ENCODE measurements around the gene NOL11. TPM values are rescaled to one million over a fixed set of nuclear protein-coding genes. Genes with fewer than 3 reads are reported as not detected.

Gene NOL11
- total RNA-seq, 2 donors from 2014 or later = 25.0 to 33.8 TPM

DNA sequence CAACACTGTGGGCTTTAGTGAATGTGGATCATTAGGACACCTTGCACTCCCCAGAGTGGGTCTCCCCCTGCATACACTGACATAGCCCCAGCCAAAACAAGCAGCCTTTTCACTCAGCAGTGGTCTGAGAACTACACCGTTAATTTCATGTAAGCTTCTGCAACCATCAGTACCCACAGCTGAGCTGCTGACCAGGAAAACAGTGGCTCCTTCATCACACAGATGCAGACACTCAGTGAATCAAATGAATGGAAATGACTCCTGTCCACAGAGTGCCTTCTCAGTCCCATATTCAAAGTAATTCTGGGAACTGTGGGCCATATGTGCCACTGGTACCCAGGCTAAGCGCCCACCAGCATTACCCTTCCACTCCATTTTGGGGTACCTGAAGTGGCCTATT, 39.3 kb upstream of the NOL11 start:
- no peaks in the 10 kb centered on the region for H3K27me3 ChIP-seq (replicated peaks; ENCODE audit: insufficient read depth)
- no peak overlapping the region for H3K27ac ChIP-seq
- 74% methylated on average over 2 of the region's 2 CpGs for WGBS
- intact Hi-C loops (cut with DNase I) = loop anchor here (5.0 kb wide), 1 partner anchor 36 kb away; no protein-coding TSS in a partner anchor
- DNase-seq (ENCODE audit: low spot score) = no peak
- H3K36me3 ChIP-seq = no peaks in the 10 kb centered on the region
- H3K4me3 ChIP-seq = no peak overlapping the region
- no peak for TF ChIP-seq POLR2AphosphoS5 (IDR thresholded peaks at IDR 0.05)
- TF ChIP-seq, protein P1, sequence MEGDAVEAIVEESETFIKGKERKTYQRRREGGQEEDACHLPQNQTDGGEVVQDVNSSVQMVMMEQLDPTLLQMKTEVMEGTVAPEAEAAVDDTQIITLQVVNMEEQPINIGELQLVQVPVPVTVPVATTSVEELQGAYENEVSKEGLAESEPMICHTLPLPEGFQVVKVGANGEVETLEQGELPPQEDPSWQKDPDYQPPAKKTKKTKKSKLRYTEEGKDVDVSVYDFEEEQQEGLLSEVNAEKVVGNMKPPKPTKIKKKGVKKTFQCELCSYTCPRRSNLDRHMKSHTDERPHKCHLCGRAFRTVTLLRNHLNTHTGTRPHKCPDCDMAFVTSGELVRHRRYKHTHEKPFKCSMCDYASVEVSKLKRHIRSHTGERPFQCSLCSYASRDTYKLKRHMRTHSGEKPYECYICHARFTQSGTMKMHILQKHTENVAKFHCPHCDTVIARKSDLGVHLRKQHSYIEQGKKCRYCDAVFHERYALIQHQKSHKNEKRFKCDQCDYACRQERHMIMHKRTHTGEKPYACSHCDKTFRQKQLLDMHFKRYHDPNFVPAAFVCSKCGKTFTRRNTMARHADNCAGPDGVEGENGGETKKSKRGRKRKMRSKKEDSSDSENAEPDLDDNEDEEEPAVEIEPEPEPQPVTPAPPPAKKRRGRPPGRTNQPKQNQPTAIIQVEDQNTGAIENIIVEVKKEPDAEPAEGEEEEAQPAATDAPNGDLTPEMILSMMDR (IDR thresholded peaks at IDR 0.05) = no peak
- TF ChIP-seq POLR2A (IDR thresholded peaks at IDR 0.05) = no peak
- no peaks in the 10 kb centered on the region for H3K9me3 ChIP-seq
- H3K4me1 ChIP-seq (replicated peaks) = no peaks in the 10 kb centered on the region

DNA sequence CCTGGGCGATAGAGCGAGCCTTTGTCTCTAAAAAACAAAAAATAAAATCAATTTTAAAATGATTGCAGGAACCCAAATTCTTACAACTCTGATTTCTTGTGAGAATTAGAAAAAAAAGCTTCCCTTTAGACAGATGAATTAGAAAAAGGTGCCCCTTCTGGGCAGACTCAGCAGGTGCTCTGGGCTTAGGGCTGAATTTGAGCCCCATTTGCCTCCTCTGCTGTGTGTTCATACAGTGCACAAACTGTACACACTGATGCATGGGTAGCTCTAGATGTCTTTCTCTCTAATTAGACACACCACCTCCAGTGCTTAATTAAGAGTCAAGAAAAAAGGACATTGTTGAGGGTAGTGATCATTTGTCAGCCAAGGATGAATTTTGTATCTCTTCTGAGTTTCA, 38.5 kb upstream of the NOL11 start:
- H3K4me3 ChIP-seq = no peak overlapping the region
- H3K36me3 ChIP-seq = no peaks in the 10 kb centered on the region
- TF ChIP-seq POLR2AphosphoS5 (IDR thresholded peaks at IDR 0.05) (no peak), POLR2A (IDR thresholded peaks at IDR 0.05) (no peak)
- TF ChIP-seq, protein P1 (IDR thresholded peaks at IDR 0.05) = no peak
- intact Hi-C loops (cut with DNase I) = loop anchor here (5.0 kb wide), 1 partner anchor 37 kb away; no protein-coding TSS in a partner anchor
- DNase-seq (ENCODE audit: low spot score) = no peak
- no peaks in the 10 kb centered on the region for H3K27me3 ChIP-seq (replicated peaks; ENCODE audit: insufficient read depth)
- WGBS = 99% methylated on average over 2 of the region's 2 CpGs
- no peaks in the 10 kb centered on the region for H3K9me3 ChIP-seq
- H3K27ac ChIP-seq = no peak overlapping the region
- H3K4me1 ChIP-seq (replicated peaks) = no peaks in the 10 kb centered on the region

DNA sequence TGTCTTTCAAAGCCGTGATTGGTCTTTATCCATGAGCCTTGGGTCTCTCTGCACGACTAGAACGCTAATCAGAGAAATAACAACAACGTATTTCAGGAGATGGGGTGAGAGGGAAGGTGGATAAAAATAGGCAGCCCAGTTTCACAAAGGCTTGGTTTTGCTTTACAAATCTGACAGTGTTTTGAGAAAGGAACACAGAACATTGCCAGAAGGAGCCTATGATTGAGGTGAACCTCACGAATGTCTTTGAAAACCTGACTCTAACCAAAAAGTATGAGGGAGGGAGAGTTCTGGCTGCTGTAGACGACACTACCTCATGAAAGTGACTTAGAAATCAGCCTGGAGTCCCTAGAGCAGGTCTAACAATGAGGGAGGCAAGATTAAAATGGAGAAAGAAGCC, 38.0 kb upstream of the NOL11 start:
- Histone ChIP-seq H3K27ac (no peak overlapping the region), H3K9me3 (no peaks in the 10 kb centered on the region), H3K36me3 (no peaks in the 10 kb centered on the region), H3K4me1 (replicated peaks) (no peaks in the 10 kb centered on the region), H3K27me3 (replicated peaks; ENCODE audit: insufficient read depth) (no peaks in the 10 kb centered on the region), H3K4me3 (no peak overlapping the region)
- 94% methylated on average over 6 of the region's 6 CpGs for WGBS
- intact Hi-C loops (cut with DNase I) = loop anchor here (5.0 to 10.0 kb wide), 2 partner anchors 37 to 115 kb away; no protein-coding TSS in a partner anchor
- TF ChIP-seq, protein P1 (IDR thresholded peaks at IDR 0.05) = no peak
- no peak for TF ChIP-seq POLR2A (IDR thresholded peaks at IDR 0.05)
- TF ChIP-seq POLR2AphosphoS5 (IDR thresholded peaks at IDR 0.05) = no peak
- DNase-seq (ENCODE audit: low spot score) = no peak

DNA sequence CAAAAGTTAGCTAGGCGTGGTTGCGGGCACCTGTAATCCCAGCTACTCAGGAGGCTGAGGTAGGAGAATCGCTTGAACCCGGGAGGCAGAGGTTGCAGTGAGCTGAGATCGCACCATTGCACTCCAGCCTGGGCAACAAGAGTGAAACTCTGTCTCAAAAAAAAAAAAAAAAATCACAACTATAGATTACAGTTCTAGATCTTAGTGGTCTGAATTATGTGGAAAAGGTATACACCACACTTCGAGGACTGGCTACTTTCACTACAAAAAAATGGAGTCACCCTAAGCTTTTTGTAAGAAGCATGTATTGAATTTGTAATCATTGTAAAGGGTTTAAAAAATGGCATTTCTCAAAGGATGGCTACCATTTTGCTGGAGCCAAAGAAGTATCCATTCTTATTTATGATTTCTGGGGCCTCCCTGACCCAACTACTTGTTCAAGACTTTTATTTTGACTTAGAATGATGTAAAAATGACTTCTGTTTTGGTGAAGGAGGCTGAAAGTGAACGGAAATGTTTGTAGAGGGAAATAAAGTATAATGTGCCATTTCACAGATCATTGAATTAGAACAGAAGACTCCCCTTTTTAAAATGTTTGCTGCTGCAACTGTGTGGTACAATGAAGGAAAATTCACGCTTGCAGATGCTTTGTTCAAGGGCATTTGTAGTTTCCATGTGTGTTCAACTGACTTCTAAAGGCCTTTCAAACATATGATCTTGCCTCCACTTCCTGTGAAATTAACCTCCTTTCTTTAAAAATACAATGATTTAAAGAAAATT, 37.1 kb upstream of the NOL11 start:
- no peaks in the 10 kb centered on the region for H3K36me3 ChIP-seq
- TF ChIP-seq, protein P1 (IDR thresholded peaks at IDR 0.05) = no peak
- TF ChIP-seq POLR2A (IDR thresholded peaks at IDR 0.05) = no peak
- TF ChIP-seq POLR2AphosphoS5 (IDR thresholded peaks at IDR 0.05) = no peak
- H3K27me3 ChIP-seq (replicated peaks; ENCODE audit: insufficient read depth) = no peaks in the 10 kb centered on the region
- intact Hi-C loops (cut with DNase I) = loop anchor here (10.0 kb wide), 1 partner anchor 116 kb away; no protein-coding TSS in a partner anchor
- H3K9me3 ChIP-seq = no peaks in the 10 kb centered on the region
- H3K4me3 ChIP-seq = no peak overlapping the region
- H3K4me1 ChIP-seq (replicated peaks) = no peaks in the 10 kb centered on the region
- 95% methylated on average over 8 of the region's 8 CpGs for WGBS
- no peak overlapping the region for H3K27ac ChIP-seq
- DNase-seq (ENCODE audit: low spot score) = no peak

DNA sequence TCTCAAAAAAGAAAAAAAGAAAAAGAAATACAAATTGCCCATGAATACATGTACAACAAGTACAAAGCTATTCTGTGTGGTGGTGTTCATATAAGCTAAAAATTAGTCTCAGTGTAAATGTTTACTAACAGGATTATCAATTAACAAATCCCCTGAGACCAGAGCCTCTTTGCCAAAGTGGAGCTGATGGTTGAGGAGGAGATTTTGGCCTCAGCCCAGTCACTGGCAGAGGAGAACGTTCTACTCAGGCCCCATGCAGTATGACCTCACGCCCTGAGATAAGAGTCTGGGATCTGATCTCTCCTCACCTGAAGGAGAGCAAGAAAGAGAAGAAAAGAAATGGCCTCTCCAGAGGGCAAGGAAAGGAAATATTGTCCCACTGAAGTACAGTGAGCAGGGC, 35.5 kb upstream of the NOL11 start:
- no peaks in the 10 kb centered on the region for H3K4me1 ChIP-seq (replicated peaks)
- DNase-seq (ENCODE audit: low spot score) = no peak
- WGBS = 60% methylated on average over 2 of the region's 2 CpGs

More for the DNA sequence above, 35.5 kb upstream of the NOL11 start:
- TF ChIP-seq POLR2A (IDR thresholded peaks at IDR 0.05) (no peak), POLR2AphosphoS5 (IDR thresholded peaks at IDR 0.05) (no peak)
- TF ChIP-seq, protein P1 (IDR thresholded peaks at IDR 0.05) = no peak
- Histone ChIP-seq H3K36me3 (no peaks in the 10 kb centered on the region), H3K27ac (no peak overlapping the region), H3K4me3 (no peak overlapping the region), H3K27me3 (replicated peaks; ENCODE audit: insufficient read depth) (no peaks in the 10 kb centered on the region), H3K9me3 (no peaks in the 10 kb centered on the region)
- intact Hi-C loops (cut with DNase I) = loop anchor here (10.0 kb wide), 1 partner anchor 117 kb away; no protein-coding TSS in a partner anchor

Data from prostate gland (tissue), 2 donors.